Right forelimb (tissue), 1 donor: ENCODE measurements around the gene ZNF536.
"Not testable (repeated sequence)": the region's sequence is repeated elsewhere in the genome, so short reads cannot be mapped to it uniquely, and the experiment has no call there.

Experiments
- DNase-seq: peaks from one replicate; pipeline ENCODE4 v3.0.0-alpha.2; 2018

ZNF536 gene

GRCh38 chr19:30490760-30491159, 118.6 kb downstream of the ZNF536 start:
- no peak for DNase-seq

DNA sequence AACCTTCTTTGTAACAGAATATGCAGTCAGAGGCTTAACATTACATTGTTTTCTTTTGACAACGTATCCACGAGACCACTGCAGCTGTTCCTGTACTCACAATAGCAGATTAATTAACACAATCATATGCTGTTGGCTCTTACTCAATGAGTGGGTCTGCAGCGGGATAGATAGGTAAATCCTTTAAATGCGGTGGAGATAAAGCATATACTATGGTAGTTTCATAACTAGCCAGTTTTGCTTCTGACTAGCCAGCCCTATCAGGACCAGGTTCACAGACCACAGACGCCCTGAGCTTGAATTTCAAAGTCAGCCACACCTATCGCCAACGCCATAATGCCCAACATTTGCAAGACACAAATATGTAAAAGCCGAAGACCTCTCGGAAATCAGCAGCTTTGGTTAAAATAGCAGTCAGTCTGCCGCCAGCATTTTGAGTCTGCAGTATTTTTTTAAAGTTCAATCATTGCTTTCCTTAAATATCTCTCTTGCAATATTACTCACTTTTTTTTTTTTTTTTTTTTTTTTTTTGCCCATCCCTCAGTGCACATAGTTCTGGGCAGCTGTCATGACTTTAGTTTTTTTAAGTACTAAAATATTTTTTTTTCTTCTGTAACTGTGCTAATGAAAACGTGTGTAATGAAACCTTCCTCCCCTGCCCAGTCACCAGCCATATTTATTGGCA, 120.5 kb downstream of the ZNF536 start:
- DNase-seq: no peak

DNA sequence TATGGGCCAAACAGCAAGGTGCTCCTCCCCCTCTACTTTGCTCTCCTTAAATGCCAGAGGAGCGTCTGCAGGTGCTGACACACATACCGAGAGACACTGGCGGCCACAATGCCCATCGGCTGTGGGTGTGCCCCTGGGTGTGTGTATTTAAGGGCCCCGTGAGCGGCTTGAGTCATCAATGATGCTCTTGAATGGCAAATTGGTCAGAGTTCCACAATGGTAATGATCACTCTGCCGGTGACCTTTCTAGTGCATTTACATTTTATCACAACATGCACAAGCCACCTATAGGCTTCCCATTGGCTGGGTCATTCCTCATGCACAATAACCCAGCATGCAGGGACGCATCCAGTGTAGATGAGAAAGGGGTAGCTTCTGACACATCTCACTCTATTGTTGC, 124.8 kb downstream of the ZNF536 start:
- DNase-seq: no peak

GRCh38 chr19:30498085-30498484, 125.9 kb downstream of the ZNF536 start:
- DNase-seq: not testable (repeated sequence)

GRCh38 chr19:30498707-30499106, 126.5 kb downstream of the ZNF536 start:
- DNase-seq: no peak

DNA sequence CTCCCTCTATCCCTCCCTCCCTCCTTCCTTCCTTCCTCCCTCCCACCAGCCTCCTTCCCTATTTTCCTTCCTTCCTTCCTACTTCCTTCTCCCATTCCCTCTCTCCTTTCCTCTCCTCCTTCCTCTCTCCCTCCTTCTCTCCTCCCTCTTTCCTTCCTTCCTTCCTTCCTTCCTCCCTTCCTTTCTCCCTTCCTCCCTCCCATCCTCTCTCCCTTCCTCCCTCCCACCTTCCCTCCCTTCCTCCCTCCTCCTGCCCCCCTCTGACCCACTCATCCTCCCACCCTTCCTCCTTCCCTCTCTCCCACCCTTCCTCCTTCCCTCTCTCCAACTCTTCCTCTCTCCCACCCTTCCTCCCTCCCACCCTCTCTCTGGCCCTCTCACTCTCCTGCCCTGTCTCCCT, 132.1 kb downstream of the ZNF536 start:
- DNase-seq: no peak

DNA sequence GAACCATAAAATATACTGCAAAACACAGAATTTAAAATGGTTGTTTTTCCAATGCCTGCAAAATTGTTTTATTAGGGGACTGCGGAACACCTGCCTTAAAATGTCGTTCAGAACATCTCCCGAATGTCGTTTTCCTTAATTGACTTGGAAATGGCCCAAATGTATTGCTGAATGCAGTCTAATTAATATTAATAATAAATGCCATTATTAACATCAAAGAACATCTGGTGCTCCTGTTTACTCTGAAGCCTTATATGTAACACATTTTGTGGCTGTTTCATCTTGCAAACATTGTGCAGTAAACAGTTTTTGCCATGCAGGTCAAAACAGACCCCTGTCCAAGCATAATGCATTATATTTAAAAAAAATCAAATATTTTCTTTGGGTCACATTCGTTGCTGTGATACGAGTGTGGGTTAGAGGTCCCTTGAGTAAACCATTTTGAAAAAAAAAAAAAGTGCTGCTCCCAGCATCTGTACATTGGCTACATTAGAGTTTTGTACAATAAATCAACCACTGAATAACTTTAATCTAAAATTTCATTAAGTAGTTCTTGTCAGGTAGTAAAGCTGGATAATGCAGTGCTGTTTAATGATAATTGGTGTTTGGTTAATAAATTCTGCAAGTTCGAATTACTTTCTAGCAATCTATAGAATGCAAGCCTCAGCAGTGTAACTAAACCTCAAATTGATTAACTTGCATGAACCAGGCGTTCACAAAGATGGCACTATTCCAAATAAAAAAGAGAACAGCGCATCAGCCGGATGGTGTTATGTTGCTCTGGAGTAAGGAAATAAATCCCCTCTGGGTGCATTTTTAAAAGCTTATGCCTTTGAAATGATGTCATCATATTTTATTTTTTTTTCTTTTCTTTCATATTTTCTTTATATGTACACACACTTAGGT, 140.2 kb downstream of the ZNF536 start:
- DNase-seq: no peak

DNA sequence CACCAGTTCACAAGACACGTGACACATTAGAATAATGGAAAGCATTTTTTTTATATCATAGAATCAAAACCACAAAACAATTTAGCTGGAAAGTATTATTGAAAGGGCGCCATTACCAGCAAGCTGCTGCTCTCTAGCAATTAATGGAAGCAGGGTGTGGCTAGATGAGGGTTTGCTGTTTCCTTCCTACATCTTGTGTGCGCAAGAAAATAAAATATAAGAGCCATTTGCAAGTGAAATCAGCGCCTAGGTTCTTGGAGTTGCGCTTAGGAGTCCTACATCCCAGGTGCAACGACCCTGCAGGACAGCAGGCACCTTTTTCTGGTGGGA, 140.9 kb downstream of the ZNF536 start:
- no peak for DNase-seq

- DNase-seq: no peak
These were observed 143.9 kb downstream of the ZNF536 start for GRCh38 chr19:30516111-30516510.

GRCh38 chr19:30516531-30516930, 144.3 kb downstream of the ZNF536 start:
- no peak for DNase-seq

DNA sequence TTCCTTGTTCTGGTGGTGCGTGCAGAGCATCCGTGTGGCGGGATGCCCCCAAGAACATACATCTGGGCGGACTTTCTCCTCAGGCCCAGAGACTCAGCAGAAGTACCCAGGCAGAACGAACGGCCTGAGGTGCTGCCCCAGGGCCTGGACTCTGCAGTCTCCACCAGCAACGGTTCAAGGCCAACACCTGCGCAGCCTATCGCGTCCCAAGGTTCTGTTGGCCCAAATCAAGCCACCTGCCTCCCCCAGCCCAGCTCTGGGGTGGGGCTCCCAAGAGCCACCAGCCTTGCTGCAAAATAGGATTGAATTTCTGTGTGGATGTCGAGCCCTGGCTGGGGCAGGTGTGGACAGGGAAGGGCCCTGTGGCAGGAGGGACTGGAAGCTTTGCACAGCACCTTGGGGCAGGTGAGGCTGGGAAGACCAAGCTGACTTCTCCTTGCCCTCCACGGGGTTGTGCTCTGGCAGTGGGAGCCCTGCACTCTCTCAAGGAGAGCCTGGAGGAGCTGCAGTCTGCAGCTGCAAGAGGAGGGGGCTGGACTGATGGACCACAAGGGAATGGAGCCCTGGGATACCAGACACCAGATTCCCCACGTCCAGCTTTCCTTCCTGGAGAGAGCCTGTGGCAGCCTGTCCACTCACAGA, 146.9 kb downstream of the ZNF536 start:
- DNase-seq: no peak

GRCh38 chr19:30519607-30520205, 147.5 kb downstream of the ZNF536 start:
- DNase-seq: no peak

DNA sequence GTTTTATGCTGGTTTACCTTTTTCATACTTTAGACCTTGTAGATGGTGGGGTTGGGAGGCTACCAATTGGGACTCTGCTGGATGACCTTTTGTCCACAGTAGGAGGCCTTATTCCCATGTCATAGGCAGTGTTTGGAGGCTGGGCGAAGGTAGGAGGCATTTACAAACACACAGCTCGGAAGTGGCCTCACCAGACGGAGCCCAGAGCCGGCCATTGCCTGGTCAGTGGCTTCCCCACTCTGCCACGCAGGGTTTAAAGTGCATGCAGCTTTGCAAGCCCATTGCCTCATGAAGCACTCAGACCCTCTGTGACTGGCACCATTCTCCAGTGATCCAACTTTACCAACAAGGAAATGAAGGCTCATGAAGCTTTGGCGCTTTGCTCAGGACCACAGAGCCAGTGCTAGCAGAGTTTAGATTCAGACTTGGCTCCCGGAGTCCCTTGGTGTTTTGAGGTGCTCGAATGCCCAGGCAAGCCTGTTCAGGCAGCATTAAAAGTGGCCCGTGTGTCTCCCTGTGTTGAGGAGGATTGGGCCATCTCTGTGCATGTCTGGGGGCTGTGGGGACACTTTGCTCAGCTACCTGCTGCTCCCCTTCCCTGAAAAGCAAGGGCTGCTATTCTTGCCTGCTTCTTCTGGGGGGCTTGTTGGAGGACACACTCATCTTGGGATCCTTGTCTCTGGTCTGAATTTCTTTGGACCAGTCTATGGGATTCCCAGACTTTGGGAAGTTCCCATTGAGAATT, 148.7 kb downstream of the ZNF536 start:
- DNase-seq: no peak

DNA sequence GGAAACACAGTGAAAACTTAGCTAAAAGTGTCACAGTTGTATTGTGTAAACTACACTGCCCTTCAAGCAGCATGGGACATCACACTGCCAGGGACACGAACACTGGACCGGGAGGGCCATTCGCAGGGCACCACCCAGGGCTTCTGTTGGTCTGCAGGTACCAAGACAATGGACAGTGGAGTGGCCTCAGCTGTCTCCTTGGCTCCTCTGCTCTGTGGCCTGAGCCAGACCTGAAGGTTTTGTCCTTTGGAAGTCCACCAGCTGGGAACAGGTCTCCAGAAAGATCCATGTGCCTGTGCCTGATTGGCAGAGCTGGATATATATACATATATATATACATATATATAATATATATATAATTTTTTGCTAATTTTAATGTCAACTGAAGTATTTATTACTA, 149.8 kb downstream of the ZNF536 start:
- no peak for DNase-seq

GRCh38 chr19:30522341-30522740, 150.2 kb downstream of the ZNF536 start:
- no peak for DNase-seq

DNA sequence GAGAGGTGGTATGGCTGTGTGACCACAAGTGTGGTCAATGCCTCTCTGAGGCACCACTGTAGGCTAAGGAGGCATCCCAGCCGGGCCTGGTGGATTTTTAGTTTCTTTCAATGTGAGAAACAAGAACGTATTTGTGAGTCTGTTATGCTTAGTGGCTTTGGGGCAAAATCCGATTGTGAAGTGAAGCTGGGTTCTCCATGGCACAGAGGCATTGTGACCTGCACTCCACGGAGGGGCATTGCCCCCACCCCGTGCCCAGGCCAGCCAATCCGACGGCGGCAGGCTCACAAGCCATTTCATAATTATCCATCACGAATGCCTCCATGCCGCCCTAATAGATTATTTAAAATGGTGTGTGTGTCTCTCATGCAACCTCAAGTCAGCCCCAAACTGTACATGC, 151.6 kb downstream of the ZNF536 start:
- DNase-seq: no peak

- no peak for DNase-seq
These were observed 153.2 kb downstream of the ZNF536 start for GRCh38 chr19:30525383-30525782.

GRCh38 chr19:30528919-30529318, 156.7 kb downstream of the ZNF536 start:
- DNase-seq: no peak

DNA sequence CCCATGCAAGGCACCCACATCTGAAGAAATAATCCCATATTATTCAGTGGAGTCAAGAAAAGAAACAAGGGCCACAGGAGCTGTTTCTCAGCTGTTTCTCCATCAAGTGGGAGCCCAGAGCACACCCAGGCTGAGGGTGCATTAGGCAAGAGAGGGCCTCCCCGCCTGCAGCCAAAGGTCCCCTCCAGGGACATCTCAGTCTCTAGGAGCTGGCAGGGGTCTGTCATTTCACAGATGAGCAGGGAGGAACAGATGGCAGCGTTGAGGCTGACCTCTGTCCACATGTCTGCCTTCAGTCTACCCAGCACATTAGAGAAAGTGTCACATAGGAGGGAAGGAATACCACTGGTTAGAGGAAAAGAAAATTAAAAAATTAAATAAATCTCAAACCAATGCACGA, 157.7 kb downstream of the ZNF536 start:
- no peak for DNase-seq

DNA sequence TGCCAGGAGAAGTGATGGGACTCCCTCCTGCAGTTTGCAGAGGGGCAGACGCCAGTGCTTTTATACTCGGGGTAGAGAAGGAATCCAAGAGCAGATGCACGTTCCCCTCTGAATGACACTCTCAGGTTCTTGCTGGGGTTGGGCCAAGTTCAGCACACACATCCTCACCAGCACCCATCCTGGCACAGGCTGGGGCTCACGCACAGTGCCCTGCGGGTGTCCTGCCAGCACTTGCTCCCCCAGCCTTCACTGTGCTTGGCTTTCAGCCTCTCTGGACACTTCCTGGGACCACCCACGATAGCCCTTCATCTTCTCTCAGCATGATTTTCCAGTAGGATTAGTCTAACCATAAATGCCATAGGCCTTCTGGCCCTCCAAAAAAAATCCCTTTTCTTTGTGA, 158.6 kb downstream of the ZNF536 start:
- no peak for DNase-seq

- DNase-seq: peak; percentile 10
These were observed 162.8 kb downstream of the ZNF536 start for GRCh38 chr19:30535011-30535410.

DNA sequence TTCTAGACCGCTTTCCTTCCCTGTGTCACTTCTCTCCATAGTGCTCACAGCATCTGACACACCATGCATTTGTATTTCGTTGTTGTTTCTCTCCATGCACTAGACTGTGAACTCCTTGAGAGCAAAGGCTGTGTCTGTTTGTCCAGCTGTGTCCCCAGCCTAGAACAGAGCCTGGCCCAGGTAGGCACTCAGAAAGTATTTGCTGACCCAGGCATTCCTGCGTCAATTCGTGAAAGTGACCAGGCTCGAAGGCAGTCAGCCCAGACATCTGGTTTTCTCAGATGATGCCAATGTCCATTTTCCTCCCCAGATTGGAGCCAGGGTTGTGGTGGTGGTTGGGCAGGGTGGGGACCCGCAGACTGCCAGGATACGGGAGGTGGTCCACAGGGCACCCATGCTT, 164.8 kb downstream of the ZNF536 start:
- no peak for DNase-seq

- peak; percentile 19 for DNase-seq
These were observed 167.1 kb downstream of the ZNF536 start for GRCh38 chr19:30539315-30539714.
